Fibroblast of skin of scalp (primary cell): Measurements from ENCODE around the gene DPH5.

Source experiments
- DNase-seq: peaks from one replicate; pipeline ENCODE4 v3.0.0-alpha.2; 2013

The DPH5 gene

GRCh38 chr1:101029184-101029583 is 3.6 kb upstream of the DPH5 start:
- DNase-seq: no peak

DNA sequence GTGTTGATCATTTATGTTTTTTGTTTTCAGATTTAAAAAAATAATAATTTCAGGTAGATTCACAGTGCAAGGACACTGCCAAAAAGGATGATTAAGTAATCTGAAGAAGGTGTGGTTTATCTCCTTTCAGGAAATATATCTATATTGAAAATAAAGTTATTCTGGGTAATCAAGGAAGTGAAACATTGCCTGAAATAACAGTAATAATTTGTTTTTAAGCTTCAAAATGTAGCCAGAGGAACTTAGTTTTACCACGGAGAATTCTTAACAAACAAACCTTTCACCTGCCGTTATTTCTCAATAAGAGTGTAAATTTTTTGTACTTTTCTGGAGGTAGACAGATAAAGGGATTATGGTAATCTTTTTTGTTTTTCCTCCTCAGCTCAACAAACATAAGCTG is 2.9 kb upstream of the DPH5 start:
- no peak for DNase-seq

DNA sequence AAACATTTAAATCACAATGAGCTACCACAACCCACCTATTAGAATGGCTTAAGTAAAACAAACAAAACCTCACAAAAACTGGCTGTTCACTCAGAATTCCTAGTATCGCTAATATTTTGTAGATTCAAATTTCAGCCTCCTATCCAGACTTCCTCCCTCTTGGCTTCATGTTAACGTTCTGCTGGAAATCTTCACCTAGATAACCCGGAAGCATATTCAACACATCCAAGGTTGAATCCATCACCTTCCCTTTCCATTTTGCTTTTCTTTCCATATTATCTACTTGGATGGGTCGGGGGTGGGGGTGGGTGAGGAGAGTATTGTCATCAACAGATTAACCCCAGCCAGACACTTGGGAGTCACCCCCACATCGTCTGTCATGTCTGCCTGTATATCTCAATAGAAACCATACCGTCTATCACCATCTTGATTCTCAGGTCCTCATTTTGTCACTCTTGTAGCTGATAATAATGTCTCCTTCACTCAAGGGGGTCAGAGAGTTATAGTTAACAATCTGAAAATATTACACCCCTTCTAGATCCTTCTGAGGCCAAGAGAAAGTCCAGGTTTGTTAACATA is 1.7 kb upstream of the DPH5 start:
- DNase-seq: no peak

- DNase-seq: no peak
These were observed 825 bp upstream of the DPH5 start for GRCh38 chr1:101026430-101026788.

GRCh38 chr1:101025283-101025656 is 314 bp downstream of the DPH5 start:
- peak; percentile 15 for DNase-seq

DNA sequence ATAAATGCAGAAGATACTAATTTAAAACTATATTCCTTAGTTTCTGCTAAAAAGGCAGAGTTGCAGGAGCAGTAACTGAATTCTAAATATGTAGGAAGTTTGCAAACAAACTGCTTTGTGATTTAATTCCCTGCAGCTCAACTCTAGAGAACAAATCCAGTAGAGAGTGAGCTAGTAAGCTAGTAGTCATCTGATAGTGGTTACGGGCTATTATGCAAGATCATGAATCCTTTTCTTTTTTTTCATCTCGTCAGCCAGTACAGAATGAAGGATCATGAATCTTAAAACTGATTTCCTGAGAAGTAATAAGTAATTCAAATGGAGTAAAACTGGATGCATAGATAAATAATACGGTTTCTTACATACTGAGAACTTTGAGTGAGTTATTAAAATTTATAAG is 3.3 kb downstream of the DPH5 start:
- DNase-seq: peak; percentile 11

DNA sequence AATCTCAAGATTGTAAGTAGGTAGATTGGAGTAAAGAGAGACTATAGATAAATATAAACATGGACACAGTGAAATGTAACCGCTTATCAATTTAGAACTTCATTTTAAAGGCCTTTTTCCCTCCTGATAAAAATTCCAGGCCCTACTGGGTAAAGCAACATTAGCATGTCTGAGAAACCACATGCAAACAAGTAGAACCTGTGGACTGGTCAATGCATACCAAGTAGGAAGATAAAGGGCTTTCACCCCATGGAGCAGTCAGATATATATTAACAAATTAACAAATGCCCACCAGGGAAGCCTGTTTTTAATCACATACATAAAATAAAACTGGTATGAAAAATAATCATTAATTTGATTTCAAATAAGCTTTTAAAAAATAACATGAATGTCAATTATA is 8.1 kb downstream of the DPH5 start:
- DNase-seq: no peak

- no peak for DNase-seq
These were observed 11.8 kb downstream of the DPH5 start for GRCh38 chr1:101013776-101014175.

GRCh38 chr1:101008229-101008834 is 17.3 kb downstream of the DPH5 start:
- peak; percentile 31 for DNase-seq

DNA sequence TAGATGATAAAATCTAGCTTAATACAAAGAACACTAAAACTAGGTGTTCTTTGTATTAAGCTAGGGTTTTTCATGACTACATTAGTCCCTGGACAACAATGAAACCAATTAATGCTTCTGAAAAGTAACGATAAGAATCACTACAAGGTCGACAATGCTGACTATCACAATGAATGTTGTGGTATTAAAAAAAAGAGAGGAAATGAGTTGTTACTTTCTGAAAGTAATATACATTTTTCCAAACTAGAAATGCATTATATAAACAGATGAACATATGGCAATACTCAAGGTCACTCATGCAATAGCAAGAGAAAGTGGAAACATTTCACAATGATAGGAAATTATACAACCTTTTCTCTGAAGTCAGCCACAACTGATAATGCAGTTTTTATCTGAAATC is 19.0 kb downstream of the DPH5 start:
- DNase-seq: no peak

GRCh38 chr1:101005871-101006270 is 19.7 kb downstream of the DPH5 start:
- DNase-seq: no peak

GRCh38 chr1:101005183-101005582 is 20.4 kb downstream of the DPH5 start:
- DNase-seq: no peak

DNA sequence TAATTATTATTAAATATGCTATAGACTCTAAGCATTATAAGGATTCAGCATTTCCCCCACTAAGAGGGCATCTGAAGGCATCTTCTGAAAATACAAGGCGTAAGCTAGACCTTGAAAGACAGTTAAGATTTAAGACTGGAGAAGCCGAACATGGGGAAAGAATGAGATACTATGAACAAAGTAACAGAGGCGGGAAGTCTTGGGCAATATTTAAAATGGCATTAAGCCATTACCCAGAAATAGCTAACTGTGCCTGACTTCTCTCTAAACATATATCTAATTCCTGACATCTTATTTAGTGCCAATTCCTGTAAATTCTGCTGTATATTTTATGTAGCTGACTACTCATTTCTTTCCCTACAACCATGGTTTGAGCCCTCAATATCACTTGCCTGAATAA is 20.9 kb downstream of the DPH5 start:
- DNase-seq: peak; percentile 47

- no peak for DNase-seq
These were observed 21.5 kb downstream of the DPH5 start for GRCh38 chr1:101004061-101004460.

DNA sequence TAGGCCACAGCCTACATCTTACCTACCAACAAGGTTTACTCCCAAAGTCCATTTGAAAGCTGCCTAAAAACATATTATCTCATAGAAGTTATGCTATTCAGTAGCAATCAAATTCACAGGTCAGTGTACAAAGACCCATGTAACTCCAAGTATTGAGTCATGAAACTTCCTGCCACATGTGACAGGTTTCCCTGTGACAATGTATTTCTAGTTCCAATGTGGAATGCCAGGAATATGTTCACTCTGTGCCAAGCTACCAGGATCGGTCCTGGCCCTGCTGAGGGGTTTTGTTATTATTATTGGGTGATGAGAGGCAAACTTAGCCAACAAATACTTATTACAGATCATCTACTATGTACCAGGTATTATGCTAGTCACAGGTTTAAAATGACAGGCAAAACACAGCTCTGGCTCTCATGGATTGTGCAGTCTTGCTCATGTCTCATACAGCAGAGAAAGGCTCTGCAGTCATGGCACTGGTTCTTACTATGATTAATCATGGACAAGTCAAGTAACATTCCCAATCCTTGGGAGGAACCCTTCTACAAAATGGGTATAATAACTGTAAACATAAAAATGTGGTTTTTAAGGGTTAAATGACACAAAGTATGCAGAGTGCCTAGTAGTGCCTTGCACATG is 22.5 kb downstream of the DPH5 start:
- no peak for DNase-seq

DNA sequence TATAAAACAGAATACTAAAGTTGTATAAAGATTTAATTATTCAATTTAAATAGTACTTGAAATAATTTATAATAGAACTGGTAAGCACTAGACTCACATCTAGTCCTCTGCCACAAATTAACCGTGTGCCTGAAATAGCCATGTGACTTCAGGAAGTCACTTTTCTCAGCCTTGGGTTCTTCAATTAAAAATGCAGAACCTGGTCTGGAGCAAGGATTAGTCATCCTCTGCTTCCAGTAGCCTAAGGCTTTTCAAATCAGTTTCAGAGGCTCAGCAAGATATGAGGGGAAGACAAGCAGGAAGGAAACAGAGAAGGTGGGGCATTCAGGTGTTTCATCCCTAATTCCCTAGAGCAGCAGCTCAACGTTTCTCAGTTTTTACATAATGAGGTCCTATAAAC is 23.0 kb downstream of the DPH5 start:
- DNase-seq: no peak

- no peak for DNase-seq
These were observed 25.3 kb downstream of the DPH5 start for GRCh38 chr1:101000131-101000873.

GRCh38 chr1:100998426-100998825 is 27.2 kb downstream of the DPH5 start:
- no peak for DNase-seq

DNA sequence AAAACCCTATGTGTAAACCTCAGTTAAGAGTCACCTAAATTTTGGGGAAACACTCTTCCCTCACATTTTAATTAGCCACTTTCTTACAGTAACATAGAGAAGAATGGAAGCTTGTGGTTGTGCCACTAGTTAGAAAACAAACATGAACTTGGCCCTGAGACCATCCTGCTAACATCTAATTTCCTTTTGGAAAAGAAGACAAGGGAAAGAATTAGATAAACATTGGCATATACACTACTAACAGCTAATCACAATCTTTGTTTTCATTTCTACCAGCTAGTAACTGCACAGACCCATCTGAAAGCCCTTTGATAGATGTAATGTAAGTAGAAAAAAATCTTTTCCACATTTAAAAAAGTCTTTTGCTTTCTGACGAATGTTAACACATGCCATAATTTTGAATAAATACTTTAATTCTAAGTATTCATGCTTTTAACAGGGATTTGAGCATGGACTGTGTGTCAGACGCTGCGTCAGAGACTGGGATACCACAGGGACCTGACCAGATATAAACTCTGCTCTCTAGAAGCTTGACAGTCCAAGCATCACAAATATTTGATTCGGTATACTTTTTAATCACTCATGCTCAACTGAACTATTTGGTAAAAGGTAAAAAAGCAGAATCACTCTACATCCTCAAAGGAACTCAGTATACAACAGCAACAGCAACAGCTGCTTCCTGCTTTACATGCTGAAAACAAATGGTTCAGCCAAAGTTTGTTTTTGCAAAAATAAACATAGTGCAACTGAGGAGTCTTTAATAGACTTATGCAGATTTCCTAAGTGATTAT is 30.2 kb downstream of the DPH5 start:
- DNase-seq: no peak

- DNase-seq: peak; percentile 82
These were observed 36.1 kb downstream of the DPH5 start for GRCh38 chr1:100989306-100990077.

DNA sequence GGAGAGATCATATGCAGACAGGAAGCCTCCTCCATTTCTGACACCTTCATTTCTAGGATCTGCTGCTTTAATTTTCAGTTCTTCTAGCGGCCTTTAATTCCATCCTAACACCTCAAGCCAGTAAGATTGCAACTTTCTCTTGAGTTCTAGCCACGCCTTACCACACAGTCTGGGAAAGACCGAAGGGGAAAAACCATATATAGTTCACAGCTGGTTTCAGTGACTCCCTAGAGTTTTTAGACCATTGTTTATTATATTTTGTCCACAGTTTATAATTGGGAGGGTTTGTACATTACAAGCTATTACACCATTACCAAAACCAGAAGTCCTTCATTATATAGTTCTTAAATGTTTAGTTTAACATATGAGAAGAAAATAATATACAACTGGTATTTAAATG is 37.5 kb downstream of the DPH5 start:
- no peak for DNase-seq

GRCh38 chr1:100982793-100983192 is 42.8 kb downstream of the DPH5 start:
- DNase-seq: no peak
